Sigmoid colon (tissue), 7 donors: ENCODE data around the gene ADGRV1. TPM values are rescaled to one million over a fixed set of nuclear protein-coding genes. Genes with fewer than 3 reads are reported as not detected.
"Not testable (repeated sequence)": the region's sequence is repeated elsewhere in the genome, so short reads cannot be mapped to it uniquely, and the experiment has no call there.

Experiments used
- DNase-seq: peaks from one replicate; pipeline ENCODE4 v3.0.0-alpha.2; 2019
- H3K27ac ChIP-seq, 4 donors: fragments of 200-600 bp; sonication (generic); one replicate each; pipeline ENCODE4 v1.5.1; 2016 to 2019; ENCODE audit warnings: mild to moderate bottlenecking in 1 of 4
- H3K27me3 ChIP-seq, 3 donors: fragments of 200-600 bp; sonication (generic); one replicate each; pipeline ENCODE4 v1.5.1; 2019; ENCODE audit warnings: mild to moderate bottlenecking in 1 of 3
- H3K36me3 ChIP-seq, 4 donors: fragments of 200-600 bp; sonication (generic); one replicate each; pipeline ENCODE4 v1.5.1; 2016 to 2019
- H3K4me1 ChIP-seq, 4 donors: fragments of 200-600 bp; sonication (generic); one replicate each; pipeline ENCODE4 v1.5.1; 2017 to 2019
- H3K4me3 ChIP-seq, 4 donors: fragments of 200-600 bp; sonication (generic); one replicate each; pipeline ENCODE4 v1.5.1; 2017 to 2019; ENCODE audit warnings: mild to moderate bottlenecking in 2 of 4, moderate library complexity in 1 of 4
- H3K9me3 ChIP-seq, 4 donors: fragments of 200-600 bp in 3 of 4; sonication (generic) in 3 of 4; one replicate each; pipeline versions ENCODE4 v1.5.1 to v1.6.1; 2013 to 2019
- CTCF ChIP-seq, 4 experiments: fragments of 450-650 bp in 3 of 4; fragments of 200-600 bp in 1 of 4; IDR thresholded peaks; one replicate each; pipeline ENCODE4 v1.5.1; 2016 to 2019; ENCODE audit warnings: antibody characterized with exemption in 4 of 4, mild to moderate bottlenecking in 3 of 4, moderate library complexity in 2 of 4
- EP300 ChIP-seq, 4 donors: sonication (generic); formaldehyde crosslinking; IDR thresholded peaks; one replicate each; pipeline ENCODE4 v1.6.1; 2017; ENCODE audit warnings: antibody characterized with exemption in 4 of 4
- POLR2A ChIP-seq, 2 donors: fragments of 450-650 bp; IDR thresholded peaks; one replicate each; pipeline ENCODE4 v1.6.1; 2016; ENCODE audit warnings: antibody characterized with exemption in 2 of 2, mild to moderate bottlenecking in 2 of 2, moderate library complexity in 2 of 2
- POLR2AphosphoS5 ChIP-seq, 4 donors: sonication (generic); formaldehyde crosslinking; IDR thresholded peaks; one replicate each; pipeline ENCODE4 v1.6.1; 2017; ENCODE audit warnings: antibody characterized with exemption in 4 of 4
- WGBS, 2 donors: extraction: QIAGEN DNeasy Blood & Tissue Kit; methylation state at CpG; one replicate each; pipeline ENCODE4 v1.1.7; 2013; 5-methylcytosine and 5-hydroxymethylcytosine counted together
- intact Hi-C: fragments of 100-400 bp; cut with DNase I; formaldehyde crosslinking; loops from one replicate; pipeline ENCODE4 v1.15.1; 2023
- polyA plus RNA-seq, 3 donors: library from polyadenylated mRNA; stranded (reverse); fragments of 200-250 nt; gene quantifications; one replicate each; pipeline ENCODE4 v1.2.3, GENCODE V29; 2013
- total RNA-seq, 4 donors: library from RNA; depleted of rRNA; stranded (reverse); fragments of >200 nt; gene quantifications; one replicate each; pipeline ENCODE4 v1.1.0, GENCODE V29; 2016
- donor health status: healthy with polysubstance abuse.
- donor health status: Bipolar disorder and iron deficiency.
- donor health status: healthy.

Gene ADGRV1
- total and polyA plus RNA-seq, 7 donors = 0.54 to 2.1 (median 0.74) TPM; not detected in 1

GRCh38 chr5:90843443-90843842 lies 284.8 kb downstream of the ADGRV1 start:
- no peaks in the 10 kb centered on the region for H3K9me3 ChIP-seq
- TF ChIP-seq POLR2A (IDR thresholded peaks at IDR 0.05) (no peak), POLR2AphosphoS5 (IDR thresholded peaks at IDR 0.05) (no peak), CTCF (IDR thresholded peaks at IDR 0.05) (no peak), EP300 (IDR thresholded peaks at IDR 0.05) (no peak)
- H3K27me3 ChIP-seq = no peaks in the 10 kb centered on the region
- no peak overlapping the region for H3K4me3 ChIP-seq
- intact Hi-C loops = no loop called here
- H3K27ac ChIP-seq = no peak overlapping the region
- no peak for DNase-seq
- no peaks in the 10 kb centered on the region for H3K36me3 ChIP-seq
- 50 to 81% methylated on average over 5 of the region's 5 CpGs for WGBS, 2 donors
- H3K4me1 ChIP-seq = no peaks in the 10 kb centered on the region

DNA sequence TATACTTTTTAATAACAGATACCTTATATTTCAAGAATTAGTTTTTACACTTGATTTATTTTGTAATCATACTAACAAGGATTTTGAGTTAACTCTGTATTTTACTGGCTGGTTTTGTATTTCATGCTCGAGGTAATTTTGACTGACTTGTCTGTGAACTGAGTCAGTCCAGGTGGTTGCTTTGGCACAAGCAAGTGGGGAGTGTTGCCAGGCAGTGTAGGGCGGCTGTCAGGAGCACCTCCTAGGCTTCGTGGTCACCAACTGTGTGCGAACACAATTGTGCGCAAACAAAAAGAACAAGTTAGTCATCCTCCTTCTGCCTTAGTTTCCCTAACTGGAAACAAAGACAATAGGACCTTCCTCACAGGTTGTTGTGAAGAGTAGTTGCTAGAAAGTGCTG lies 286.3 kb downstream of the ADGRV1 start:
- TF ChIP-seq POLR2A (IDR thresholded peaks at IDR 0.05) (no peak), CTCF (IDR thresholded peaks at IDR 0.05) (no peak), EP300 (IDR thresholded peaks at IDR 0.05) (no peak), POLR2AphosphoS5 (IDR thresholded peaks at IDR 0.05) (no peak)

DNA sequence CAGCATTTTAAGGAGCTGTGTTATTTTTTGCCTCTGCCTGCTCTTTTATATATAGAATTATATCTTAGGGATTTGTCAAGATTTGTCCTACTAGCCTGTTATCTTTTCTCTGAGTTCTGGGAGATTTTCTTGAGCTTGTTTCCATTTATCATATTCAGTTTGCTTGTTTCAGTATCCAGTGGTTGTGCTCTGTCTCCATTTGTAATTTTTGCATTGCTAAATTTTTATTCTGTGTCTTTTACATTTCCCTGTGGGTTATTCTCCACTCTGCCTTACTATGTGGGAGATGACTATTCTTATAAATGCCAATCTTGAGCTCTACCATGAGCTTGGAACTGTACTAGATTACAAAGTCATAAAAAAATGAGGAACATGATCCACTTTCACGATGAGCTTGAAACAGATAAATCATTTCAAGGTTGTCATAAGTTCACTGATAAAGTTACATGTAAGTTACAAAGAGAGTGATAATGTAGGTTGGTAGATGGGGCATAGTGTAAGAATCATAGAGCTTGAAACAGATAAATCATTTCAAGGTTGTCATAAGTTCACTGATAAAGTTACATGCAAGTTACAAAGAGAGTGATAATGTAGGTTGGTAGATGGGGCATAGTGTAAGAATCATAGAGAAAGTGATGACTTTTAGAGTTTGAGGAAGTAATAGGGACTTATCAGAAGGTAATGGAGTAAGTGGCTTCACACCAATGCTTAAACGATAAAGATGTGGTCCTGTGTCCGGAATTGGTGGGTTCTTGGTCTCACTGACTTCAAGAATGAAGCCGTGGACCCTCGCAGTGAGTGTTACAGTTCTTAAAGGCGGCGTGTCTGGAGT lies 287.3 kb downstream of the ADGRV1 start:
- Histone ChIP-seq H3K27ac (no peak overlapping the region), H3K36me3 (no peaks in the 10 kb centered on the region), H3K27me3 (no peaks in the 10 kb centered on the region), H3K4me1 (no peaks in the 10 kb centered on the region), H3K9me3 (no peaks in the 10 kb centered on the region), H3K4me3 (no peak overlapping the region)
- DNase-seq = no peak
- 81 to 88% methylated on average over 7 of the region's 7 CpGs for WGBS, 2 donors
- TF ChIP-seq POLR2AphosphoS5 (IDR thresholded peaks at IDR 0.05) (no peak), CTCF (IDR thresholded peaks at IDR 0.05) (no peak), POLR2A (IDR thresholded peaks at IDR 0.05) (no peak), EP300 (IDR thresholded peaks at IDR 0.05) (no peak)
- intact Hi-C loops = no loop called here

More for the DNA sequence above, 286.3 kb downstream of the ADGRV1 start:
- intact Hi-C loops = no loop called here
- Histone ChIP-seq H3K9me3 (no peaks in the 10 kb centered on the region), H3K4me1 (no peaks in the 10 kb centered on the region), H3K4me3 (no peak overlapping the region), H3K36me3 (no peaks in the 10 kb centered on the region), H3K27ac (no peak overlapping the region), H3K27me3 (no peaks in the 10 kb centered on the region)
- DNase-seq = no peak
- WGBS, 2 donors = 78 to 84% methylated on average over 5 of the region's 5 CpGs

- H3K36me3 ChIP-seq, H3K9me3 ChIP-seq, H3K27me3 ChIP-seq, intact Hi-C loops, H3K4me3 ChIP-seq, DNase-seq, H3K4me1 ChIP-seq, H3K27ac ChIP-seq: not testable (repeated sequence)
- WGBS, 2 donors = 93 to 97% methylated on average over 24 of the region's 24 CpGs
These were observed 289.0 kb downstream of the ADGRV1 start for GRCh38 chr5:90847606-90848005.

GRCh38 chr5:90849939-90850338 lies 291.3 kb downstream of the ADGRV1 start:
- no peaks in the 10 kb centered on the region for H3K4me1 ChIP-seq
- intact Hi-C loops = no loop called here
- no peaks in the 10 kb centered on the region for H3K27me3 ChIP-seq
- TF ChIP-seq EP300 (IDR thresholded peaks at IDR 0.05) = no peak
- no peak overlapping the region for H3K27ac ChIP-seq
- no peaks in the 10 kb centered on the region for H3K36me3 ChIP-seq
- no peak overlapping the region for H3K4me3 ChIP-seq
- no peaks in the 10 kb centered on the region for H3K9me3 ChIP-seq
- DNase-seq = no peak

DNA sequence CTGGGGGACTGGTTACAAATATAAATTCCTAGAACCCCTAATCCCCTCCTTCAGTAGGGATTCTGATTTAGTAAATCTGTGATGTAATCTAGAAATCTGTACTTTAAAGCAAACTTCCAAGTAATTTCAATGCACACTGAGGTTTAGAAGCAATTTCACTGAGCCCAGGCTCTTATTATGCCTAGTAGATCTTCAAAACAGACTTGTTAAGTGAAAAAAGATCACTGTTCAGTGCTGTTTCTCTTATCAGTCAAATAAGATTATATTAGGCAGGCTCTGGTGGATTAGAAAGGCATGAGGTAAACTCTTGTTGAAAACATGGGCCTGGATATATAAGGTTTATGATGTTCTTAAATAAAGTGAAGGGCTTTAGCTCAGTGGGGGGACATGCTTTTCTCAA lies 293.9 kb downstream of the ADGRV1 start:
- H3K36me3 ChIP-seq = no peaks in the 10 kb centered on the region
- no peaks in the 10 kb centered on the region for H3K27me3 ChIP-seq
- no peaks in the 10 kb centered on the region for H3K9me3 ChIP-seq
- no peak for DNase-seq
- intact Hi-C loops = no loop called here
- no peaks in the 10 kb centered on the region for H3K4me1 ChIP-seq
- TF ChIP-seq EP300 (IDR thresholded peaks at IDR 0.05) (no peak), POLR2A (IDR thresholded peaks at IDR 0.05) (no peak), POLR2AphosphoS5 (IDR thresholded peaks at IDR 0.05) (no peak), CTCF (IDR thresholded peaks at IDR 0.05) (no peak)
- H3K4me3 ChIP-seq = no peak overlapping the region
- no peak overlapping the region for H3K27ac ChIP-seq
